Fibroblast of lung (primary cell): ENCODE results near the gene RPL37A. TPM values are rescaled to one million over a fixed set of nuclear protein-coding genes. Genes with fewer than 3 reads are reported as not detected.
A peak's percentile ranks its signal among the peaks of the same experiment; 100 is the strongest.

Source experiments
- DNase-seq, 2 donors: peaks; one replicate each; pipeline versions ENCODE4 v3.0.0 to v3.0.0-alpha.2; 2010; ENCODE audit warnings: low read depth in 2 of 2
- H2AFZ ChIP-seq: 2 replicates; pipeline ENCODE4 v1.5.1; 2012; ENCODE audit warnings: low read length, control low read depth, inconsistent platforms
- H3K27ac ChIP-seq: 2 replicates; pipeline ENCODE4 v1.5.1; 2011; ENCODE audit warnings: low read length, control low read depth; ENCODE audit not compliant: insufficient read depth
- H3K27me3 ChIP-seq: 2 replicates; pipeline ENCODE4 v1.5.1; 2011; ENCODE audit warnings: mild to moderate bottlenecking, low read length; ENCODE audit not compliant: control insufficient read depth, insufficient read depth
- H3K36me3 ChIP-seq: 2 replicates; pipeline ENCODE4 v1.5.1; 2011; ENCODE audit warnings: low read length; ENCODE audit not compliant: control insufficient read depth, insufficient read depth
- H3K4me1 ChIP-seq: 2 replicates; pipeline ENCODE4 v1.5.1; 2011; ENCODE audit warnings: low read length; ENCODE audit not compliant: control insufficient read depth, insufficient read depth; ENCODE audit errors: extremely low read depth
- H3K4me2 ChIP-seq: 2 replicates; pipeline ENCODE4 v1.5.1; 2011; ENCODE audit warnings: low read length, control low read depth; ENCODE audit not compliant: insufficient read depth; ENCODE audit errors: extremely low read depth
- H3K4me3 ChIP-seq, 4 experiments: fragments of 200-600 bp in 1 of 4; sonication (generic) in 1 of 4; replicated peaks in 1 of 4; 2 replicates each; pipeline ENCODE4 v1.5.1; 2011 to 2016; ENCODE audit warnings: low read length in 4 of 4, low read depth in 3 of 4, mild to moderate bottlenecking in 3 of 4, control low read depth in 2 of 4, inconsistent platforms in 1 of 4, mixed read lengths in 1 of 4; ENCODE audit not compliant: insufficient read depth in 1 of 4; ENCODE audit errors: control extremely low read depth in 1 of 4
- H3K79me2 ChIP-seq: 2 replicates; pipeline ENCODE4 v1.5.1; 2012; ENCODE audit warnings: mild to moderate bottlenecking, low read length, inconsistent platforms; ENCODE audit not compliant: control insufficient read depth, insufficient read depth
- H3K9ac ChIP-seq: 2 replicates; pipeline ENCODE4 v1.5.1; 2011; ENCODE audit warnings: mild to moderate bottlenecking, low read length, control low read depth; ENCODE audit not compliant: insufficient read depth
- H3K9me3 ChIP-seq: 2 replicates; pipeline ENCODE4 v1.5.1; 2012; ENCODE audit warnings: low read depth, low read length; ENCODE audit not compliant: control insufficient read depth, insufficient read depth
- H4K20me1 ChIP-seq: 2 replicates; pipeline ENCODE4 v1.5.1; 2011; ENCODE audit warnings: low read length; ENCODE audit not compliant: control insufficient read depth, insufficient read depth; ENCODE audit errors: extremely low read depth
- EZH2 ChIP-seq: IDR thresholded peaks from 2 replicates; pipeline ENCODE4 v1.5.1; 2012; ENCODE audit warnings: low read length, control low read depth, mild to moderate bottlenecking; ENCODE audit errors: missing control alignments
- polyA plus RNA-seq, 2 donors: library from polyadenylated mRNA; depleted of rRNA in 1 of 2; stranded (reverse) in 1 of 2; unstranded in 1 of 2; fragments of >200 nt; gene quantifications; 2 replicates each; pipeline ENCODE4 v1.2.1, GENCODE V29; 2011 to 2012; ENCODE audit warnings: missing spikeins in 1 of 2
- total RNA-seq: library from RNA; depleted of rRNA; stranded (reverse); fragments of >200 nt; gene quantifications from 2 replicates; pipeline ENCODE4 v1.2.1, GENCODE V29; 2014
- TF ChIP-seq, protein P1 (sequence below), 2 donors: IDR thresholded peaks in 1 of 2; conservative IDR thresholded peaks in 1 of 2; 1 replicate in 1 of 2; 2 replicates in 1 of 2; pipeline ENCODE4 v1.5.1; 2011 to 2012; ENCODE audit warnings: low read length in 2 of 2, control low read depth in 1 of 2, inconsistent platforms in 1 of 2, low read depth in 1 of 2, mild to moderate bottlenecking in 1 of 2

The RPL37A gene
- total and polyA plus RNA-seq, 2 donors (not counting 1 experiment from before 2014, with no cell fraction given), result 1,688 to 3,233 TPM

DNA sequence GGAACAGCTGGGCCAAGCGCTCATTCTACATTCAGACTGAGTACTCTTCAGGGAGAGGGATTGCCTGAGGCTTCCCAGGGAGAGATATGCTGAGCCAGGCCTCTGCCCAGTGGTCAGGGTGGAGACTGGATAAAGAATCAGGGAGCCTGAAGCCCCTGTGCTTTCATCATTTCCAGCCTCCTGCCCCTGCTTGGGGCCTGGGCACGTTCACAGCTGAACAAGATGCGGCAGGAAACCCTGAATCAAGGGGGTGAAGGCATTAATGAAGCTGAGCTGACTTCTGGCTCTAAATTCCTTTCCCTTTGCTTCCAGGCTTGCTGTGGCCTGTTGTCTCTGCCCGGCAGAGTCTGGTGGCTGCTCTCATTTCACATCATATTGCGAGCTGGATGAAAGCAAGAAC, 35.0 kb downstream of the RPL37A start:
- Histone ChIP-seq H3K4me2 (no peak overlapping the region), H3K4me3 (no peak overlapping the region), H3K79me2 (no peaks in the 10 kb centered on the region), H2AFZ (no peak overlapping the region), H4K20me1 (no peaks in the 10 kb centered on the region), H3K27ac (no peak overlapping the region), H3K9ac (no peak overlapping the region), H3K27me3 (no peaks in the 10 kb centered on the region), H3K36me3 (no peaks in the 10 kb centered on the region), H3K4me1 (peaks cover 21% of the 10 kb centered on the region), H3K9me3 (no peaks in the 10 kb centered on the region)
- DNase-seq, result no peak
- no peak for TF ChIP-seq EZH2
- TF ChIP-seq, protein P1, sequence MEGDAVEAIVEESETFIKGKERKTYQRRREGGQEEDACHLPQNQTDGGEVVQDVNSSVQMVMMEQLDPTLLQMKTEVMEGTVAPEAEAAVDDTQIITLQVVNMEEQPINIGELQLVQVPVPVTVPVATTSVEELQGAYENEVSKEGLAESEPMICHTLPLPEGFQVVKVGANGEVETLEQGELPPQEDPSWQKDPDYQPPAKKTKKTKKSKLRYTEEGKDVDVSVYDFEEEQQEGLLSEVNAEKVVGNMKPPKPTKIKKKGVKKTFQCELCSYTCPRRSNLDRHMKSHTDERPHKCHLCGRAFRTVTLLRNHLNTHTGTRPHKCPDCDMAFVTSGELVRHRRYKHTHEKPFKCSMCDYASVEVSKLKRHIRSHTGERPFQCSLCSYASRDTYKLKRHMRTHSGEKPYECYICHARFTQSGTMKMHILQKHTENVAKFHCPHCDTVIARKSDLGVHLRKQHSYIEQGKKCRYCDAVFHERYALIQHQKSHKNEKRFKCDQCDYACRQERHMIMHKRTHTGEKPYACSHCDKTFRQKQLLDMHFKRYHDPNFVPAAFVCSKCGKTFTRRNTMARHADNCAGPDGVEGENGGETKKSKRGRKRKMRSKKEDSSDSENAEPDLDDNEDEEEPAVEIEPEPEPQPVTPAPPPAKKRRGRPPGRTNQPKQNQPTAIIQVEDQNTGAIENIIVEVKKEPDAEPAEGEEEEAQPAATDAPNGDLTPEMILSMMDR (conservative IDR thresholded peaks at IDR 0.05 in 1 of 2, IDR thresholded peaks at IDR 0.05 in 1 of 2; ENCODE audit: low read depth in 1 of 2, low read length in 2 of 2), result no peak

DNA sequence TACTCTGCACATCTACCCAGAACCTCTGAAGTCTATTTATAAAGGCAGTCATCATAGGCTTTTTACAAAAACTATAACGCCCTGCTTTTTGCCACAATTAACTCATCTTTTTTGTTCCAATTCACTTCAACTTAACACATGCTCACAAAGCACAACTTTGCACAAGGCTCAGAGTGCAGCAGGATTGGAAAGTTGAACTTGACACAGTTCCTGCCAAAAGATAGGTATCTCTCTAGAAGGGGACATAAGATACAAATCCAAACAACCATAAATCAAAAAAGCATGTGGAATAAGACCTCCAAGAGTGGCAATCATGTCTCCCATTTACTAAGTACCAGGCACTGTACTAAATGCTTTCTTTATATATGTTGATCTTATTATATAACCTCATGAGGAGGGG, 36.2 kb downstream of the RPL37A start:
- Histone ChIP-seq H4K20me1 (no peaks in the 10 kb centered on the region), H3K9me3 (no peaks in the 10 kb centered on the region), H3K4me2 (no peak overlapping the region), H3K27me3 (no peaks in the 10 kb centered on the region), H3K27ac (peak overlapping the region; percentile 65), H3K9ac (no peak overlapping the region), H3K36me3 (no peaks in the 10 kb centered on the region), H2AFZ (no peak overlapping the region), H3K4me3 (no peak overlapping the region), H3K79me2 (no peaks in the 10 kb centered on the region), H3K4me1 (peaks cover 23% of the 10 kb centered on the region)
- TF ChIP-seq EZH2, result no peak
- TF ChIP-seq, protein P1 (conservative IDR thresholded peaks at IDR 0.05 in 1 of 2, IDR thresholded peaks at IDR 0.05 in 1 of 2; ENCODE audit: low read depth in 1 of 2, low read length in 2 of 2), result no peak
- no peak for DNase-seq

DNA sequence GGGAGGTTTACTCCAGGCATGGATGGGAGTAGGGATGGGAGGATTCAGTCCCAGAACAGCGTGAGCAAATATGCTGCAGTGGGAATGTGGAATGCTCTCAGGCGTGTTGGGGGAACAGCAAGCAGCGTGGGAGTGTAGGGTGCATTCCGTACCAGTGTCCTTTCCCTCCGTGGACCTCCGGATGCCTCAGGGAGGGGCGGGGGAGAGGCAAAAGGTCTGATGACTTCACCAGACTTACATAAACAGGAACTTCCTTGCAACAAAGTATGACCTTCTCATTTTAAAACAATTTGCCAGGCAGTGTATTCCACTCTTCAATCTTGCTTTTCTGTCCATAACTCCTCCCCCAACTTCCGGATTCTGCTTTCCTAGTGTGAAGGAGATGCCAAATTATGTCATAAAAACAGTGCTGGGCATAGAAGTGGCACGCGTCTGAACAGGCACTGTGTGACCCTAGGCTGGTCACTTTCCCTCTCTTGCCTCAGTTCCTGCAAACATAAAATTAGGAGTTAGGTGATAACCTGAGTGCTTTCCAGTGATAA, 36.9 kb downstream of the RPL37A start:
- H3K27ac ChIP-seq, result peak overlapping the region; percentile 65
- peak; percentile 88 to 95 for DNase-seq
- TF ChIP-seq EZH2, result no peak
- TF ChIP-seq, protein P1 (conservative IDR thresholded peaks at IDR 0.05 in 1 of 2, IDR thresholded peaks at IDR 0.05 in 1 of 2; ENCODE audit: low read depth in 1 of 2, low read length in 2 of 2), result no peak
- peak overlapping the region; percentile 35 for H2AFZ ChIP-seq
- no peak overlapping the region for H3K4me3 ChIP-seq
- H3K36me3 ChIP-seq, result no peaks in the 10 kb centered on the region
- H4K20me1 ChIP-seq, result no peaks in the 10 kb centered on the region
- no peaks in the 10 kb centered on the region for H3K79me2 ChIP-seq
- H3K4me2 ChIP-seq, result peak overlapping the region; percentile 55
- no peaks in the 10 kb centered on the region for H3K9me3 ChIP-seq
- H3K4me1 ChIP-seq, result peaks cover 26% of the 10 kb centered on the region
- H3K27me3 ChIP-seq, result no peaks in the 10 kb centered on the region
- H3K9ac ChIP-seq, result peak overlapping the region; percentile 10
